Neuronal stem cell (in vitro differentiated cells): ENCODE measurements around the gene OR5AU1.
A peak's percentile ranks its signal among the peaks of the same experiment; 100 is the strongest.

Experiments used
- DNase-seq: peaks from one replicate; pipeline ENCODE4 v3.0.0-alpha.2; 2013; ENCODE audit warnings: low spot score
- H2AFZ ChIP-seq: one replicate; pipeline ENCODE4 v1.6.1; 2013; ENCODE audit warnings: mild to moderate bottlenecking, low read length, inconsistent platforms
- H2AK5ac ChIP-seq: 2 replicates; pipeline ENCODE4 v1.6.1; 2013; ENCODE audit warnings: low read depth, mild to moderate bottlenecking, inconsistent platforms, low read length, moderate library complexity, mixed read lengths
- H2BK120ac ChIP-seq: 2 replicates; pipeline ENCODE4 v1.6.1; 2013; ENCODE audit warnings: low read depth, mild to moderate bottlenecking, inconsistent platforms, low read length, moderate library complexity, mixed read lengths
- H2BK12ac ChIP-seq: one replicate; pipeline ENCODE4 v1.6.1; 2013; ENCODE audit warnings: low read length, inconsistent platforms
- H2BK15ac ChIP-seq: 2 replicates; pipeline ENCODE4 v1.6.1; 2013; ENCODE audit warnings: mild to moderate bottlenecking, low read length, inconsistent platforms, mixed read lengths
- H2BK5ac ChIP-seq: one replicate; pipeline ENCODE4 v1.6.1; 2013; ENCODE audit warnings: inconsistent platforms, mild to moderate bottlenecking, low read length, moderate library complexity
- H3K14ac ChIP-seq: one replicate; pipeline ENCODE4 v1.6.1; 2013; ENCODE audit warnings: low read length, inconsistent platforms
- H3K18ac ChIP-seq: 2 replicates; pipeline ENCODE4 v1.6.1; 2013; ENCODE audit warnings: low read length, inconsistent platforms
- H3K23ac ChIP-seq: 2 replicates; pipeline ENCODE4 v1.6.1; 2013; ENCODE audit warnings: low read depth, mild to moderate bottlenecking, mixed read lengths, low read length, inconsistent platforms; ENCODE audit not compliant: poor library complexity
- H3K27ac ChIP-seq: replicated peaks from 3 replicates; pipeline ENCODE4 v1.5.1; 2013; ENCODE audit warnings: low read length, inconsistent platforms
- H3K27me3 ChIP-seq, 3 experiments: 2 replicates each; pipeline ENCODE4 v1.6.1; 2013; ENCODE audit warnings: low read length in 3 of 3, mild to moderate bottlenecking in 2 of 3, inconsistent platforms in 1 of 3, low read depth in 1 of 3, mixed read lengths in 1 of 3, moderate library complexity in 1 of 3; ENCODE audit not compliant: control insufficient read depth in 3 of 3, insufficient read depth in 3 of 3
- H3K36me3 ChIP-seq, 2 donors: replicated peaks in 1 of 2; 2 replicates each; pipeline ENCODE4 v1.6.1; 2013; ENCODE audit warnings: low read length in 2 of 2; ENCODE audit not compliant: control insufficient read depth in 2 of 2, insufficient read depth in 2 of 2
- H3K4ac ChIP-seq: 2 replicates; pipeline ENCODE4 v1.6.1; 2013; ENCODE audit warnings: inconsistent platforms, mild to moderate bottlenecking, low read length, moderate library complexity
- H3K4me1 ChIP-seq, 2 donors: 1 replicate in 1 of 2; 2 replicates in 1 of 2; pipeline ENCODE4 v1.6.1; 2013; ENCODE audit warnings: low read length in 2 of 2, low read depth in 1 of 2; ENCODE audit not compliant: control insufficient read depth in 2 of 2, insufficient read depth in 1 of 2
- H3K4me2 ChIP-seq: one replicate; pipeline ENCODE4 v1.6.1; 2013; ENCODE audit warnings: mild to moderate bottlenecking, low read length, inconsistent platforms; ENCODE audit not compliant: insufficient read depth, poor library complexity, severe bottlenecking
- H3K4me3 ChIP-seq, 2 donors: 2 replicates each; pipeline ENCODE4 v1.5.1; 2013; ENCODE audit warnings: low read length in 2 of 2, mild to moderate bottlenecking in 2 of 2, inconsistent platforms in 1 of 2, moderate library complexity in 1 of 2
- H3K79me1 ChIP-seq: one replicate; pipeline ENCODE4 v1.6.1; 2013; ENCODE audit warnings: low read depth, mild to moderate bottlenecking, inconsistent platforms, low read length, moderate library complexity
- H3K9ac ChIP-seq: one replicate; pipeline ENCODE4 v1.6.1; 2013; ENCODE audit warnings: mild to moderate bottlenecking, low read depth, low read length, inconsistent platforms; ENCODE audit not compliant: poor library complexity
- H3K9me3 ChIP-seq, 2 donors: replicated peaks in 1 of 2; 2 replicates each; pipeline versions ENCODE3 to v1.6.1; 2013; ENCODE audit warnings: low read length in 2 of 2, mild to moderate bottlenecking in 2 of 2, inconsistent platforms in 1 of 2, low read depth in 1 of 2, mixed read lengths in 1 of 2, moderate library complexity in 1 of 2; ENCODE audit not compliant: control insufficient read depth in 2 of 2, insufficient read depth in 1 of 2
- H4K8ac ChIP-seq: one replicate; pipeline ENCODE4 v1.6.1; 2013; ENCODE audit warnings: low read depth, mild to moderate bottlenecking, inconsistent platforms, low read length, moderate library complexity
- H4K91ac ChIP-seq: one replicate; pipeline ENCODE4 v1.6.1; 2013; ENCODE audit warnings: low read length, low read depth, mild to moderate bottlenecking, inconsistent platforms; ENCODE audit not compliant: poor library complexity
- WGBS, 2 donors: extraction: QIAGEN DNeasy Blood & Tissue Kit; methylation state at CpG; one replicate each; pipeline ENCODE4 v1.1.7; 2013; ENCODE audit warnings: missing lambda C conversion rate in 2 of 2, mixed read lengths in 1 of 2; ENCODE audit not compliant: insufficient read length in 2 of 2, insufficient replicate concordance in 1 of 2; ENCODE audit errors: extremely low coverage in 2 of 2; 5-methylcytosine and 5-hydroxymethylcytosine counted together

Gene OR5AU1

DNA sequence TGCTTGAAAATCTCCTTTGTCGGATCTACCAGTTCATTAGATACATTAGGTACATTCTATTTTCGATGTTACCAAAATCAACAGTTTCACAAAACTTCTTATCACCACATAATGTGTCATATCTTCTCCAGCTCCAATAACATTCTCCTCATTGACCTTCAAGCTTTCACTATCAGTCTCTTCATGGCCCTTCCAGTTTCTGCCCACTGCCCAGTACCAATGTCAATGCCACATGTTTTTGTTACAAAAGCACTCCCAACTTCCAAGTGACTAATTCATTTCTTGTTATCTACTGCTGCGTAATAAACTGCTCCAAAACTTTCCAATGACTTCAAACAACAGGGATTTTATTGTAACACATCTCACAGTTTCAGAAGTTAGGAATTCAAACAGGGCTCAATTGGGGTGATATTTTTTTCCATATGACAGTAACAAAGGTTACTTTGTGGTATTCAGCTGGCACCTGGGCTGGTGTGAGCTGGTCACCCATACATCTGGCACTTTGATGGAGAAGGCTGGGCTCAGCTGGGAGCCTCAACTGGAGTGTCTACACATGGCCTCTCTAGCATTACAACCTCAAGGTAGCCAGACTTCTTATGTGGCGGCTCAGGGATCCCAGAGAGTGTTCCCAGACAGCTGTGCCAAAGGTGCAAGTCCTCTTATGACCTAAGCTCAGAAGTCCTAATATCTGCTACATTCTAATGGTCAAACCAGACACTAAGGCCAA lies 6.1 kb downstream of the OR5AU1 start:
- H4K8ac ChIP-seq = no peak overlapping the region
- H2BK12ac ChIP-seq = no peak overlapping the region
- H3K18ac ChIP-seq = no peak overlapping the region
- H2BK15ac ChIP-seq = no peak overlapping the region
- no peak overlapping the region for H3K9ac ChIP-seq
- H2AFZ ChIP-seq = no peak overlapping the region
- H2AK5ac ChIP-seq = no peak overlapping the region
- no peak overlapping the region for H4K91ac ChIP-seq
- no peak overlapping the region for H3K14ac ChIP-seq
- no peak overlapping the region for H3K4me2 ChIP-seq
- DNase-seq = no peak
- no peak overlapping the region for H3K4me3 ChIP-seq
- no peaks in the 10 kb centered on the region for H3K79me1 ChIP-seq
- no peaks in the 10 kb centered on the region for H3K4me1 ChIP-seq
- peaks cover 0 to 3% of the 10 kb centered on the region in 2 donors for H3K9me3 ChIP-seq
- no peak overlapping the region for H3K4ac ChIP-seq
- H3K27me3 ChIP-seq = peaks cover 0 to 16% (median 0%) of the 10 kb centered on the region in 3 experiments
- no peak overlapping the region for H2BK5ac ChIP-seq
- no CpG with 5 or more reads among the region's 4 CpGs for WGBS, 2 donors
- H2BK120ac ChIP-seq = no peak overlapping the region
- no peak overlapping the region for H3K27ac ChIP-seq
- no peak overlapping the region for H3K23ac ChIP-seq
- H3K36me3 ChIP-seq = no peaks in the 10 kb centered on the region

DNA sequence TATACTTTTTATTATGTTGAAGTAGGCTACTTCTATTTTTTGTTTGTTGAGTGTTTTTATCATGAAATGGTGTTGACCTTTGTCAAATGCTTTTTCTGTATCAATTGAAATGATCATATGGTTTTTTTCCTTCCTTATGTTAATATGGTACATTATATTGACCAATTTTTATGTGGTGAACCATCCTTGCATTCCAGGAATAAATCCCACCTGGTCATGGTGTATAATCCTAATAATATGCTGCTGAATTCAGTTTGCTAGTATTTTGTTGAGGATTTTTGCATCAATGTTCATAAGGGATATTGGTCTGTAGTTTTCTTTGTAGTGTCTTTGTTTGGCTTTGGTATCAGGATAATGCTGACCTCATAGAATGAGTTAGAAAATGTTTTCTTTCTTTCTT lies 10.4 kb downstream of the OR5AU1 start:
- no peak overlapping the region for H2BK120ac ChIP-seq
- no peak overlapping the region for H4K91ac ChIP-seq
- H3K14ac ChIP-seq = no peak overlapping the region
- H3K79me1 ChIP-seq = no peaks in the 10 kb centered on the region
- H2BK5ac ChIP-seq = no peak overlapping the region
- H3K4ac ChIP-seq = no peak overlapping the region
- no peak overlapping the region for H2BK12ac ChIP-seq
- H3K23ac ChIP-seq = no peak overlapping the region
- no peak overlapping the region for H2AK5ac ChIP-seq
- H3K27ac ChIP-seq = no peak overlapping the region
- H2AFZ ChIP-seq = no peak overlapping the region
- DNase-seq = no peak
- no peak overlapping the region for H3K4me3 ChIP-seq
- no peak overlapping the region for H4K8ac ChIP-seq
- H3K18ac ChIP-seq = no peak overlapping the region
- no peak overlapping the region for H3K4me2 ChIP-seq
- no peaks in the 10 kb centered on the region for H3K4me1 ChIP-seq
- no peak overlapping the region for H3K9ac ChIP-seq
- H3K9me3 ChIP-seq = peaks cover 0 to 3% of the 10 kb centered on the region in 2 donors
- H3K27me3 ChIP-seq = peaks cover 0 to 13% (median 0%) of the 10 kb centered on the region in 3 experiments
- H2BK15ac ChIP-seq = no peak overlapping the region
- no peaks in the 10 kb centered on the region for H3K36me3 ChIP-seq

DNA sequence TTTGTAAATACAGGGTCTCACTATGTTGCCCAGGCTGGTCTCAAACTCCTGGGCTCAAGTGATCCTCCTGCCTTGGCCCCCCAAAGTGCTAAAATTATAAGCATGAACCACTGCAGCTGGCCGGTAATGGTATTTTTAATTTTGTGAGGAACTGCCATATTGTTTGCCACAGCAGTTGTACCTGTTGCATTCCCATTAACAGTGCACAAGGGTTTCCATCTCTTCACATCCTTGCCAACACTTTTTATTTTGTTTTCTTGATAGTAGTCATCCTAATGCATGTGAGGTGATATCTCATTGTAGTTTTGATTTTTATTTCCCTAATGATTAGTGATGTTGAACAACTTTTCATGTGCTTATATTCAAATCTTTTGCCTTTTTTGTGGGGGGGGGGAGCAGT lies 13.5 kb downstream of the OR5AU1 start:
- no peaks in the 10 kb centered on the region for H3K79me1 ChIP-seq
- H3K36me3 ChIP-seq = no peaks in the 10 kb centered on the region
- H2AFZ ChIP-seq = no peak overlapping the region
- H4K8ac ChIP-seq = no peak overlapping the region
- no peaks in the 10 kb centered on the region for H3K27me3 ChIP-seq
- H3K4me3 ChIP-seq = no peak overlapping the region
- H2BK120ac ChIP-seq = no peak overlapping the region
- H2AK5ac ChIP-seq = no peak overlapping the region
- no peak overlapping the region for H2BK12ac ChIP-seq
- no peak overlapping the region for H3K14ac ChIP-seq
- H3K9ac ChIP-seq = no peak overlapping the region
- no peak for DNase-seq
- H3K4ac ChIP-seq = no peak overlapping the region
- H2BK5ac ChIP-seq = no peak overlapping the region
- no peak overlapping the region for H3K18ac ChIP-seq
- no peak overlapping the region for H3K23ac ChIP-seq
- no peak overlapping the region for H4K91ac ChIP-seq
- peaks cover 0 to 3% of the 10 kb centered on the region in 2 donors for H3K9me3 ChIP-seq
- H3K27ac ChIP-seq = no peak overlapping the region
- whole genome bisulfite sequencing, 2 donors = no CpG with 5 or more reads among the region's 1 CpG
- H3K4me2 ChIP-seq = no peak overlapping the region
- H2BK15ac ChIP-seq = no peak overlapping the region
- no peaks in the 10 kb centered on the region for H3K4me1 ChIP-seq

DNA sequence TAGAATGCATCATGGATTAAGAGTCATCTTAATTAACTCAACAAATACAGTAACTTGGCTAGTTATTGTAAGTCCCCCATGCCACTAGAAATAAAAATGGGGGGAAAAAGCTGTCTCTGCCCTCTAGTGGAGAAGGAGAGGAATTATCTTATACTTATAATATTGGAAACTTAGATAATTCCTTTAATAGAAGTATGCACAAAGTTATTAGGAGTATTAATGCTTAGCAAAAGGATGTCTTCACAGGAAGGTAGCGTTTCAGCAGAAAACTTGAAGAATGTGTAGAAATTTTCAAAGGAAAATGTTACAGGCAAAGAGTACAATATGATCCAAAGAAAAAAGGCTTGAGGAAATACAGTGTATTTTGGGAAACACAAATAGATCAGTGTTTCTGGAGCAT lies 19.8 kb downstream of the OR5AU1 start:
- no peaks in the 10 kb centered on the region for H3K27me3 ChIP-seq
- no peak overlapping the region for H2BK5ac ChIP-seq
- no peak overlapping the region for H3K4me2 ChIP-seq
- H3K4me1 ChIP-seq = no peaks in the 10 kb centered on the region
- H2BK15ac ChIP-seq = no peak overlapping the region
- no peak overlapping the region for H4K8ac ChIP-seq
- H3K14ac ChIP-seq = no peak overlapping the region
- no peak overlapping the region for H3K9ac ChIP-seq
- no peak overlapping the region for H2BK12ac ChIP-seq
- no peak overlapping the region for H2AFZ ChIP-seq
- no peak overlapping the region for H2AK5ac ChIP-seq
- no peak overlapping the region for H3K23ac ChIP-seq
- DNase-seq = peak; percentile 4
- no peak overlapping the region for H4K91ac ChIP-seq
- H3K27ac ChIP-seq = no peak overlapping the region
- WGBS, 2 donors = no CpG with 5 or more reads among the region's 1 CpG
- no peak overlapping the region for H3K18ac ChIP-seq
- no peak overlapping the region for H2BK120ac ChIP-seq
- H3K4me3 ChIP-seq = no peak overlapping the region
- H3K9me3 ChIP-seq = no peaks in the 10 kb centered on the region
- no peak overlapping the region for H3K4ac ChIP-seq
- H3K79me1 ChIP-seq = no peaks in the 10 kb centered on the region
- no peaks in the 10 kb centered on the region for H3K36me3 ChIP-seq
